Breast epithelium (tissue), 3 donors: ENCODE data around the gene LRCOL1.

Experiments
- CTCF ChIP-seq, 3 donors: fragments of 450-650 bp; IDR thresholded peaks; one replicate each; pipeline ENCODE4 v1.5.1; 2016 to 2017; ENCODE audit warnings: antibody characterized with exemption in 3 of 3, mild to moderate bottlenecking in 3 of 3, moderate library complexity in 3 of 3
- POLR2A ChIP-seq: fragments of 450-650 bp; IDR thresholded peaks from one replicate; pipeline ENCODE4 v1.6.1; 2016; ENCODE audit warnings: antibody characterized with exemption, mild to moderate bottlenecking, moderate library complexity

GRCh38 chr12:132568826-132569480, 41.4 kb downstream of the LRCOL1 start:
- TF ChIP-seq CTCF (IDR thresholded peaks at IDR 0.05) (no peak), POLR2A (no peak)
